GM21390 (cell line): ENCODE results near the gene RGCC.
"Not testable (repeated sequence)": the region's sequence is repeated elsewhere in the genome, so short reads cannot be mapped to it uniquely, and the experiment has no call there.

Source experiments
- ATAC-seq: cut with Tn5 transposase; IDR thresholded peaks from one replicate; pipeline ENCODE4 v1.9.1; 2021; ENCODE audit not compliant: unreplicated experiment

The RGCC gene, protein sequence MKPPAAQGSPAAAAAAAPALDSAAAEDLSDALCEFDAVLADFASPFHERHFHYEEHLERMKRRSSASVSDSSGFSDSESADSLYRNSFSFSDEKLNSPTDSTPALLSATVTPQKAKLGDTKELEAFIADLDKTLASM

DNA sequence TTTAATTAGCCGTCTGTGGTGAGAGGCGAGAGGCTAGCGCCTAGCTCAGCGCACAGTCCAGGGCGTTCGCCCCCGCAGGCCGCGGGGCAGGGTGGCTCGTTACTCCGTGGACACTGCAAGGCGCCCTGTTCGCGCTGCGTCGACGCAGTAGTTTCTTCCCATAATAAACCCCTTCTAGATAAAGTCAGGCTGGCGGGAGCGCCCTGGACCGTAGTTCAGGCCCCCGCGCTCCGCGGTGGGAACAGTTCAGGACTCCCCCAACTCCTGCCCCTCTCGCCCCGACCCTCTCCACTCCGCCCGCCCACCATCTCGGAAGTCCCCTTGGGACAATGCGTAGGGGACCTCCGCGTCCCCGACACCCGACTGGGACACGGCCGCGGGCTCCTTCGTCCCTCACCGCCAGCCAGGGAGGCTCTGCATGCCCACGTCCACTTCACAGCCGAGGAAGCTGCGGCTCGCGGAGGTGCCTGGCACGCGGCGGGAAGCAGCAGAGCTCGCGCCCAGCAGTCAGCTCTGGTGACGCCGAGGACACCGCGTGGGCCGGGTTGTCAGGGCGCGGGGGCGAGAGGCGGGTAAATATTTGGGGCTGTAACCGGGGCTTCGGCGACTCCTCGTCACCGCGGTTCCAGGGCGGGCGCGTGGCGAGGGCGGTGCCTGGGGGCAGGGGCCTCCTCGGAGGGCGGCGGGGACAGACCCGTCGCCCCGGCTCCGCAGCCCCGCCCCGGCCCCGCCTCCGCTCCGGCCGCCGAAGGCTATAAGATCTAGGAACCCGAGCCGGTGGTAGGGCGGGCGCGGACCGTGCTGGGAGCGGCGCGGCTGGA is at the start of gene RGCC:
Gene RGCC, plus strand, starts transcription at position 783 of the 821 bp plus-strand sequence. CDS start 158 bp downstream, outside the sequence.
- ATAC-seq, result peak; percentile 75

GRCh38 chr13:41408121-41408520 is 49.2 kb upstream of the RGCC start:
- no peak for ATAC-seq

GRCh38 chr13:41408746-41409145 is 48.6 kb upstream of the RGCC start:
- ATAC-seq, result no peak

DNA sequence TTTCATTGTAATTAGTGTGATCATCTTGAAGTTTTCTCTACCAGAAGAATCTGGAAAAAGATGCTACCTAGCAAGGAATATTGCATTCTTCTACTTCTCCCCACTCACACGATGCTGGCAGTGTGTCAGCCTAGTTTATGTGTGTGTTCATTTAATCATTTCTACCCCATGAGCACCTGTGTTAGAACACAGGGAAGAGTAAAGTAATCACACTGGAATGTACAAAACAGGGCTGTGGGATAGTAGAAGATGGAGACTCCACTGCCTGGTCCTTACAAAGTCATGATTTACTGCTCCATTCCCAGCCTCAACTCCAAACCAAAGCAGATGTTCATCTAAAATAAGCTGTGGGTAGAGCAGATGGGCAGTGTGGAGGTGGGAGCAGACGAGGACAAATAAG is 47.7 kb upstream of the RGCC start:
- no peak for ATAC-seq

- ATAC-seq, result no peak
Measured at GRCh38 chr13:41411060-41411459, 46.3 kb upstream of the RGCC start.

DNA sequence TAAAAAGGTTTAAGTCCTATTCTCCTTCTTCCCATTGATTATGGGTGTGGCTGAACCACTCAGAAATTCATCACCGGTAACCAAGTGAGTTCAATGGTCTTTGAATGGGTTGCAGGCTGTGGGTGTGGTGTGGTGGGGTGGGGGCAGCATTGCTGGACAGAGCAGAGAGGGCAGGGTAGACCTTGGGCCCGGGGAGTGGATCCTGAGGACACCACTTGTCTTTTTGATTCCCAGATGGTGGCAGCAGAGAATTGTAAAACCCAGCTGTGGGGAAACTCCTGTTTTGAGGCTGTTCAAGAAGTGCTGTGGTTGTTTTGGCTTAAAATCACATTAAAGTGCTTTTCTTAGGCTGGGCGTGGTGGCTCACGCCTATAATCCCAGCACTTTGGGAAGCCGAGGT is 45.8 kb upstream of the RGCC start:
- no peak for ATAC-seq

DNA sequence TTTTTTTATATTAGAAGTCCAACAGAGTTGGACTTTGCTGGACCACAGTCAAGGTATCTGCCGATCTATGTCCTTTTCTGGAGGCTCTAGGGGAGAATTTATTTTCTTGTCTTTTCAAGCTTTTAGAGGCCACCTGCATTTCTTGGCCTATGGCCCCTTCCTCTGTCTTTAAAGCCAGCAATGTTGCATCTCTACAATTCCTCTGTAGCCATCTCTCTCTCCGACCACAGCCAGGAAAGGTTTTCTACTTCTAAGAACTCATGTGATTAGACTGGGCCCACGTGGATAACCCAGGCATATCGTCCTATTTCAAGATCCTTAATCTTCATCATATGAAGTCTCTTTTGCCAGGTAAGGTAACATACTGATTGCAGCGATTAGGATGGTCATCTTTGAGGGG is 43.5 kb upstream of the RGCC start:
- no peak for ATAC-seq

- no peak for ATAC-seq
Measured at GRCh38 chr13:41416276-41416675, 41.1 kb upstream of the RGCC start.

GRCh38 chr13:41418027-41418426 is 39.3 kb upstream of the RGCC start:
- no peak for ATAC-seq

DNA sequence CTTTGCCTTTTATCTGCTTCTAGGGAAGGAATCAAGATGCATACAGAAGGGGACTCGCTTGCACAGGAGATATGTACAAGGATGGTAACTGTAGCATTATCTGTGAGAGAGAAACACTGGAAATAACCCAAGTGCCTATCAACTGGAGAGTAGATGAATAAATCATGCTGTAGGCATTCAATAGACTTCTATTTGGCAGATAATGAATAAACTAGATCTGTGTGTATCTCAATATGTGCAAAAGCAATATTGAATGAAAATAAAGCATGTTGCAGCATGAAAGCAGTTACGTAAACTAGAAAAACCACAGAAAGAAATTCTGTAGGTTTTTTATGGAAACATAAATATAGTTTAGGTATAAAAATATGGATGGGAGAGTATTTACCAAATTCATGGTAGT is 38.6 kb upstream of the RGCC start:
- ATAC-seq, result no peak

- no peak for ATAC-seq
Measured at GRCh38 chr13:41419206-41419605, 38.1 kb upstream of the RGCC start.

DNA sequence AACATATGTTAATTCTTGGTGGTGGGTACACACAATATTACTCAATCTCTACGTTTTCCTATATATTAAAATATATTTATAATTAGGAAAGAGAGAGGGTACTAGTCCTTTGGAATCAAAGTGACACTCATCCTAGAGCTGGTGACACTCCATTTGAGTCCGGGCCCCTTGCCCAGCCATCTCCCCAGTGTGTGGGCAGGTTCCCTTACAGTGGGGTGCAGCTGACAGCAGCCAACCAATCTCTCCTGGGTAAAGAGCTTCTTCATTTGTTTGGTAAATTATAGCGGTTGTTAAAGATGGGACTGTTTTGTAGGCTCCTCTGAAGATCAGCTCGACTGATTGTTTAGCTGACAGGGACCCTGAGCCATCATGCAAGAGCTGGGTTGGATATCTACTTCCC is 37.2 kb upstream of the RGCC start:
- no peak for ATAC-seq

DNA sequence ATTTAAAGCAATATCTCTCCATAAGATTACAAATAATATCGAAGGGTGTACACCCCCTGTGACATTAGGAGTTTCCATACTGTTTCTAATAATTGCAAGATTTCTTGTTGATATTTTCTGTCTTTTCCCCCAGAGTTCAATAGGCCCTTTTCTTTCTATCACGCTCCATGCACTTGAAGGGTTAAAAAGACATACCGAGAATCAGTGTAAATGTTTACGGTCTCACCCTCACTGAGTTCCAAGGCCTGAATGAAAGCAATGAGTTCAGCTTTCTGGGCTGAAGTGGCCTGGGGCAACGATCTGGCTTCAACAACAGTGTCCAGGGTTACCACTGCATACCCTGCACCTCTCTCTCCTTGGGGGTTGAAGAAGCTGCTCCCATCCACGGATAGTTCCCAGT is 36.0 kb upstream of the RGCC start:
- not testable (repeated sequence) for ATAC-seq

DNA sequence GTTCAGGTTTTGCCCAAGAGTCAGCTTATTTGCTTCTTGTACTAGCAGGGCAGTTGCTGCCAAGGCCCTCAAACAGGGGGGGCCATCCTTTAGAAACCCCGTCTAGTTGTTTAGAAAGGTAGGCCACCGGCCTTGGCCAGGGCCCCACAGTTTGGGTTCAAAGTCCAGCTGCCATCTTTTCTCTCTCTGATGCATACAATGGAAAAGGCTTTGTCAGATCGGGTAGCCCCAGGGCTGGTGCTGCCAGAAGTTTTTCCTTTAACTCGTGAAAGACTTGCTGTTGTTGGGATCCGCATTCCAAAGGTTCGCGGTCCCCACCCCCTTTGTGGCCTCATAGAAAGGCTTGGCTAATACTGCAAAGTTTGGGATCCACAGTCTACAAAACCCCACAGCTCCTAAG is 35.4 kb upstream of the RGCC start:
- ATAC-seq, result not testable (repeated sequence)

DNA sequence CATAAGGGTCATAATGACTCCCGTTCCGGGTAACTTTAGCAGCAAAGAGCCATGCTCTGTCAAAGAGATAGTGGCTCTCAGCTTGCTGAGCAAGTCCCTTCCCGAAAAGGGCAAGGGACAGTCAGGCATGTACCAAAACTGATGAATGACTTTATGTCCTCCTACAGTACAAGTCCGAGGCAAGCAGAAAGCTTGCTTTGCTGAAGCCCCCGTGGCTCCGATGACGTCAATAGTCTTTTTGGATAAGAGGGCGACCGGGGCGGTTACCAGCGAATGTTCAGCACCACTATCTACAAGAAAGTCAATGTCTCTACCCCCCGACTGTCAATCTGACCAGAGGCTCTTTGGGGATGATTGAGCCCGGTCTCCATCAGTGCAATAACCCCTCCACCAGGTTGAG is 34.1 kb upstream of the RGCC start:
- not testable (repeated sequence) for ATAC-seq

DNA sequence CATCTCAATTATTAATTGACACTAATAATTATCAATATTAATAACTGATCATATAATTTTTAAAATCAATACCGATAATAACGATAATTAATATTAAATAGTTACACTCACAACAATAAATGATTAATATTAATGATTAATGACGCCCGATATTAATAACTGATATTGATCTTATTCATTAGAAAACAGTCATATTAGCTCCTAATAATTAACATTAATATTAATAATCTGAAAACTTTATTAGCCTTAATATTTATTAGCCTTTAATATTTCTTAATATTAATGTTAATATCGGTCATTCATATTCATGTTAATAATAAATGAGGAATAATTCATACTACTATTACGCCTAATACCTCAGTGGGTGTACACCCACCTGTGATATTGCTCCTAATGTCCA is 32.7 kb upstream of the RGCC start:
- ATAC-seq, result not testable (repeated sequence)

GRCh38 chr13:41426047-41426446 is 31.3 kb upstream of the RGCC start:
- no peak for ATAC-seq

- no peak for ATAC-seq
Measured at GRCh38 chr13:41427666-41428065, 29.7 kb upstream of the RGCC start.

GRCh38 chr13:41428155-41428554 is 29.2 kb upstream of the RGCC start:
- ATAC-seq, result no peak

GRCh38 chr13:41434030-41434429 is 23.3 kb upstream of the RGCC start:
- not testable (repeated sequence) for ATAC-seq

DNA sequence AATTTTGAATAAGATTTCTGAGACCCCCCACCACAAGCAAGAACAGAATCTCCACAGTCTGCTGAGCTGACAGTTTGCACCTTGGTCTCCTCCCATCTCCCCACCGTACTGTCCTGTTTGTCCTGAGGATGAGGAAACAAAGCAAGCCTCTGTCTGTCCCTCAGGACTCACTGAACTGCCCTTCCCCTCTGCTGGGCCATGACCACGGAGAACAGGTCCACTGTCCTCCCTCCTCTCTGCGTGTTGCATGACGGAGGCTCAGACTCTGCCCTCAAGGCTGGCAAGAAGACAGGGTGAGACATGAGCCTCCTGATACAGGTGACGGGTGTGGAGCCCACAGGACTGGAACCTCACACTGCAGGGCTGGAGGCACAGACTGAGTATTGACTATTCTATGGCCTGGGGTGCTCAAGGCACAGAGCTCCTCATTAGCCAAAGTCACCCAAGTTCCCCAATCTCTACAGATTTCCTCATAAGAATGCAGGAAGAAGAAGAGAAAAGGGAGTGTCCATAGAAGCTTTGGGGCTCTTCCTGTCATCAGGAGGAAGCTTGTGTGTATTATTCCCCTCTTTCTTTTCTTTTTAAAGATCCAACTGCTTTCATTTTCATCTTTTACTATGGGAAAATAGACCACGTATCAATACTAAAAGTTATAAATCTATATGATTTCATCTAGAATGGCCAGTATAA is 22.4 kb upstream of the RGCC start:
- no peak for ATAC-seq

DNA sequence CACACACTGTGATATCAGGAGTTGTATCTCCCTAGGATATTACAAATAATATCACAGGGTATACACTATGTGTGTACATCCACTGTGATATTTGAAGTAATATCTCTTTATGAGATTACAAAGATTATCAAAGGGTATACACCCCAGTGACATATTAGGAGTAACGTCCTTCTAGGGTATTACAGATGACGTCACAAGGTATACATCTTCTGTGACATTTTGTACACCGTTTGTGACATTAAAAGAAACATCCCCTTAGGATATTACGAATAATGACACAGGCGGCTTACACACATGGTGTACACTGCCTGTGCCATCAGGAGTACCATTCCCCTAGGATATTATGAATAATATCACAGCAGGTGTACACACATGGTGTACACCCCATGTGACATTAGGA is 13.4 kb upstream of the RGCC start:
- no peak for ATAC-seq
